Adrenal gland (tissue), 12 donors: ENCODE measurements around the gene P4HTM. TPM values are rescaled to one million over a fixed set of nuclear protein-coding genes. Genes with fewer than 3 reads are reported as not detected.

Experiments used
- DNase-seq, 7 donors: peaks; one replicate each; pipeline ENCODE4 v3.0.0-alpha.2; 2019 to 2020
- H3K27ac ChIP-seq, 5 donors: fragments of 200-600 bp; sonication (generic) in 4 of 5; 1 replicate in 3 of 5; 2 replicates in 2 of 5; pipeline versions ENCODE4 v1.5.1 to v1.8.0; 2016 to 2020; ENCODE audit warnings: mild to moderate bottlenecking in 1 of 5
- H3K27me3 ChIP-seq: fragments of 200-600 bp; 2 replicates; pipeline ENCODE4 v1.8.0; 2021
- H3K36me3 ChIP-seq, 2 donors: fragments of 200-600 bp; replicated peaks in 1 of 2; 1 replicate in 1 of 2; 2 replicates in 1 of 2; pipeline versions ENCODE4 v1.5.1 to v1.8.0; 2018 to 2022
- H3K4me1 ChIP-seq, 2 donors: fragments of 200-600 bp; replicated peaks in 1 of 2; 1 replicate in 1 of 2; 2 replicates in 1 of 2; pipeline versions ENCODE4 v1.5.1 to v1.8.0; 2018 to 2021
- H3K4me3 ChIP-seq, 4 donors: fragments of 200-600 bp; sonication (generic) in 3 of 4; one replicate each; pipeline ENCODE4 v1.5.1; 2016 to 2018
- H3K9me3 ChIP-seq, 3 donors: fragments of 200-600 bp; sonication (generic) in 1 of 3; replicated peaks in 1 of 3; 1 replicate in 2 of 3; 2 replicates in 1 of 3; pipeline versions ENCODE4 v1.5.1 to v1.8.0; 2016 to 2021
- POLR2A ChIP-seq, 2 donors: fragments of 450-650 bp; IDR thresholded peaks; one replicate each; pipeline ENCODE4 v1.6.1; 2017; ENCODE audit warnings: antibody characterized with exemption in 2 of 2, mild to moderate bottlenecking in 2 of 2, moderate library complexity in 1 of 2
- WGBS, 4 donors: extraction: QIAGEN DNeasy Blood & Tissue Kit in 2 of 4; methylation state at CpG; one replicate each; pipeline versions ENCODE4 v1.1.5 to v1.1.7; 2013 to 2017; 5-methylcytosine and 5-hydroxymethylcytosine counted together
- intact Hi-C, 2 donors: fragments of 100-400 bp; cut with DNase I; formaldehyde crosslinking; loops; one replicate each; pipeline versions ENCODE4 v1.14.1 to v1.15.0; 2022 to 2023
- polyA plus RNA-seq, 3 donors: library from polyadenylated mRNA; stranded (reverse); fragments of 200-250 nt in 2 of 3; fragments of 350-450 nt in 1 of 3; fragmentation: Illumina TruSeq in 1 of 3; extraction: RNeasy Lipid Tissue Mini Kit (QIAGEN cat#74804) in 1 of 3; gene quantifications; one replicate each; pipeline ENCODE4 v1.2.3, GENCODE V29; 2013 to 2014
- total RNA-seq, 9 donors: library from RNA; depleted of rRNA in 4 of 9; stranded (reverse); fragments of >200 nt in 4 of 9; fragments of 120-200 nt in 1 of 9; fragmentation: NEBNext Ultra II Directional in 1 of 9; extraction: Animal tissue kit (Norgen Biotek cat#: 25700) in 1 of 9; gene quantifications; one replicate each; pipeline versions ENCODE4 v1.1.0 to v1.2.4, GENCODE V29; 2013 to 2023
- TF ChIP-seq, protein P1 (sequence below), 6 experiments: fragments of 450-650 bp in 4 of 6; fragments of 200-600 bp in 2 of 6; sonication (generic) in 1 of 6; IDR thresholded peaks; 1 replicate in 5 of 6; 2 replicates in 1 of 6; pipeline versions ENCODE4 v1.5.1 to v1.8.0; 2016 to 2021; ENCODE audit warnings: antibody characterized with exemption in 6 of 6, mild to moderate bottlenecking in 2 of 6, moderate library complexity in 1 of 6
- donor health status: healthy with polysubstance abuse.
- donor health status: Bipolar disorder and iron deficiency.
- donor health status: DM: yes; HTN: yes; CAD: no.
- donor health status: DM: no; HTN: no; CAD: no.
- donor health status: DM: no; HTN: no; CAD: no.
- donor health status: DM: yes; HTN: yes; CAD: no.

Gene P4HTM
- total and polyA plus RNA-seq, 12 donors, result 26.6 to 174 (median 102) TPM

DNA sequence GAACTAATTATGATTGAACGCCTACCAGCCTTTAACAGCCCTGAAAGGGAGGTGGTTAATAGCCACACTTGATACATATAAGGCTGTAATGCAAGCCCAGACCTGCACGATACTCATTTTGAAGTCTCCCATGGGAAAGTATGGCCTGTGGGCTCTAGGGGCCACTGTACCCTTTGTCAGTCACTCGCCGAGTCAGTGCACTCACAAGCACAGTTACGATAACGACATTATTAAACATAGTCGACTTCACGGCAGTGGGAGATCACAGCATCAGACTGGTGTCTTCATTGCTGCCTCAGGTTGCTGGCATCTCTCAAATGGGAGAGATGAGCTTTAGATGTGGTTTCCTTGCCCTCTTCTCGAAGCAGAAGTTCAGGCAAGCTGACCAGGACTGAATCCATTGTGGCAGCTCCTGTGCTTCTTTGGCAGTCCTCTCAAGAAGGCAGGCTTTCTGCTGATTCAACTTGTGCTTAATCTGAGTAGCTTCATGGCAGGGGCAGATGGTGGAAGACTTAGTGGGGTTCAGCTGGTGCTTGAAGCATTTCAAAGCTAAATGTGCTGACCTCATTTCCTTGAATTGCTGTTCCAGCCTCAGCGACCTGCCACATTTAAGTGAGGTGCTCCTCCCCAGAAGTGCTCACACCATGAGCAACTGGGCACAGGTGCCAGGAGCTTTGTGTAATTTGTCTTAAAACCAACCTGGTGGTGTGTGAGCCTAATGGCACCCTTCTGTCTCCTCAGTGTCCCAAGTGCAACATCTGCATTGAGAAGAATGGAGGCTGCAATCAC is 15.8 kb upstream of the P4HTM start:
- Histone ChIP-seq H3K9me3 (no peaks in the 10 kb centered on the region), H3K4me1 (no peaks in the 10 kb centered on the region), H3K27ac (no peak overlapping the region), H3K4me3 (no peak overlapping the region), H3K36me3 (peaks cover 0 to 87% of the 10 kb centered on the region in 2 donors), H3K27me3 (no peaks in the 10 kb centered on the region)
- peak in 1 of 7 donors; percentile 2 for DNase-seq
- intact Hi-C loops, result no loop called here
- 91 to 96% (median 94%) methylated on average over 10 of the region's 10 CpGs for WGBS, 4 donors
- TF ChIP-seq POLR2A (IDR thresholded peaks at IDR 0.05), result no peak
- TF ChIP-seq, protein P1, sequence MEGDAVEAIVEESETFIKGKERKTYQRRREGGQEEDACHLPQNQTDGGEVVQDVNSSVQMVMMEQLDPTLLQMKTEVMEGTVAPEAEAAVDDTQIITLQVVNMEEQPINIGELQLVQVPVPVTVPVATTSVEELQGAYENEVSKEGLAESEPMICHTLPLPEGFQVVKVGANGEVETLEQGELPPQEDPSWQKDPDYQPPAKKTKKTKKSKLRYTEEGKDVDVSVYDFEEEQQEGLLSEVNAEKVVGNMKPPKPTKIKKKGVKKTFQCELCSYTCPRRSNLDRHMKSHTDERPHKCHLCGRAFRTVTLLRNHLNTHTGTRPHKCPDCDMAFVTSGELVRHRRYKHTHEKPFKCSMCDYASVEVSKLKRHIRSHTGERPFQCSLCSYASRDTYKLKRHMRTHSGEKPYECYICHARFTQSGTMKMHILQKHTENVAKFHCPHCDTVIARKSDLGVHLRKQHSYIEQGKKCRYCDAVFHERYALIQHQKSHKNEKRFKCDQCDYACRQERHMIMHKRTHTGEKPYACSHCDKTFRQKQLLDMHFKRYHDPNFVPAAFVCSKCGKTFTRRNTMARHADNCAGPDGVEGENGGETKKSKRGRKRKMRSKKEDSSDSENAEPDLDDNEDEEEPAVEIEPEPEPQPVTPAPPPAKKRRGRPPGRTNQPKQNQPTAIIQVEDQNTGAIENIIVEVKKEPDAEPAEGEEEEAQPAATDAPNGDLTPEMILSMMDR (IDR thresholded peaks at IDR 0.05), result no peak

DNA sequence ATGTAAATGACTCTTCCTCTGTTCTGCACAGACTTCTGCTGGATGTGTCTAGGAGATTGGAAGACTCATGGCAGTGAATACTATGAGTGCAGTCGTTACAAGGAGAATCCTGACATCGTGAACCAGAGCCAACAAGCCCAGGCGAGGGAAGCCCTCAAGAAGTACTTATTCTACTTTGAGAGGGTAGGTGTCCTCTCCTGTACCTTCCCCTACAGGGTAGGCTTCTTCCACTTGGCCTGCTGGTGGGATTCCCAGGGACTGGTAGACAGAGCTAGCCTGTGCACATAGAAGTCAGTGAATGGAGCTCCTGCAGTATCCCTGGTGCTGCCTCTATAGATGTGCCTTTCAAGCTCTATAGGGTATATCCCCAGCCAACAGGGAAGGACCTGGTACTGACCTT is 10.6 kb upstream of the P4HTM start:
- Histone ChIP-seq H3K4me1 (no peaks in the 10 kb centered on the region), H3K9me3 (no peaks in the 10 kb centered on the region), H3K4me3 (no peak overlapping the region), H3K36me3 (peaks cover 0 to 89% of the 10 kb centered on the region in 2 donors), H3K27me3 (no peaks in the 10 kb centered on the region), H3K27ac (no peak overlapping the region)
- WGBS, 4 donors, result 91 to 97% (median 96%) methylated on average over 3 of the region's 3 CpGs
- no peak for DNase-seq
- intact Hi-C loops, result no loop called here
- no peak for TF ChIP-seq POLR2A (IDR thresholded peaks at IDR 0.05)
- TF ChIP-seq, protein P1 (IDR thresholded peaks at IDR 0.05), result no peak

DNA sequence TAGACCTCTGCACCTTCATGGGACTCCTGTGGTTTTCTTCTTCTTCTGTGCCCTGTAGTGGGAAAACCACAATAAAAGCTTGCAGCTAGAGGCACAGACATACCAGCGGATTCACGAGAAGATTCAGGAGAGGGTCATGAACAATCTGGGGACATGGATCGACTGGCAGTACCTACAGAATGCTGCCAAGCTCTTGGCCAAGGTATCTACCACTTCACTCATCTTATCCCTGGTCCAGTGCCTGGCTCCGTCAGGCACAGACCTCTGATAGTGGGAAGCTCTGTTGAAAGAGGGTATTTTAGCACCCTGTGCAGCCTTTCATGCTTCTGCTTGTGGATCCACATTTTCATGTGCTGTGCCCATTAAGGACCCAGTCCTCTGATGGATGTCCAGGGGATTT is 9.7 kb upstream of the P4HTM start:
- no peak overlapping the region for H3K4me3 ChIP-seq
- no peaks in the 10 kb centered on the region for H3K4me1 ChIP-seq
- peaks cover 0 to 81% of the 10 kb centered on the region in 2 donors for H3K36me3 ChIP-seq
- H3K27ac ChIP-seq, result no peak overlapping the region
- no peaks in the 10 kb centered on the region for H3K9me3 ChIP-seq
- TF ChIP-seq, protein P1 (IDR thresholded peaks at IDR 0.05), result no peak
- TF ChIP-seq POLR2A (IDR thresholded peaks at IDR 0.05), result no peak
- WGBS, 4 donors, result 90 to 100% (median 94%) methylated on average over 4 of the region's 4 CpGs
- intact Hi-C loops, result no loop called here
- H3K27me3 ChIP-seq, result no peaks in the 10 kb centered on the region
- DNase-seq, result no peak

DNA sequence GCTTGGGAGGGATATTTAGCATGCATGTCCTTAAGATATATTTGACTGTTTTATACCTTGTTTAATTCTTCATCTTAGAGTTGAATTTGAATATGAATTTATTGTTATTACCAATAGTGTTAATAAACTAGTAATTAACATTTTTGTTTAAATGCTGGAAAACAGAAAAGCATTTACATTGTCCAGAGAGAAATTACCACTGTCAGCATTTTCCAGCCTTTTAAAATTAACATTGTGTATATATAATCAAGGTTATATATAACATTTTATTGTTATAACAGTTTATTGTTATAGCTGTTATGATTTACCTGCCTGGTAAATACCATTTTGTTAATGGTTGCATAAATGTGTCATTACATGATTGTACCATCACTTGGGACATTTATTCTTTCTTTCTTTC is 8.0 kb upstream of the P4HTM start:
- no peaks in the 10 kb centered on the region for H3K27me3 ChIP-seq
- H3K36me3 ChIP-seq, result peaks cover 0 to 63% of the 10 kb centered on the region in 2 donors
- H3K4me1 ChIP-seq, result no peaks in the 10 kb centered on the region
- no peak for DNase-seq
- H3K4me3 ChIP-seq, result no peak overlapping the region
- intact Hi-C loops, result no loop called here
- no peak for TF ChIP-seq POLR2A (IDR thresholded peaks at IDR 0.05)
- TF ChIP-seq, protein P1 (IDR thresholded peaks at IDR 0.05), result no peak
- no peak overlapping the region for H3K27ac ChIP-seq
- no peaks in the 10 kb centered on the region for H3K9me3 ChIP-seq
